ENCODE results near the gene ATP6V0B.
A peak's percentile ranks its signal among the peaks of the same experiment; 100 is the strongest.

ATP6V0B gene

DNA sequence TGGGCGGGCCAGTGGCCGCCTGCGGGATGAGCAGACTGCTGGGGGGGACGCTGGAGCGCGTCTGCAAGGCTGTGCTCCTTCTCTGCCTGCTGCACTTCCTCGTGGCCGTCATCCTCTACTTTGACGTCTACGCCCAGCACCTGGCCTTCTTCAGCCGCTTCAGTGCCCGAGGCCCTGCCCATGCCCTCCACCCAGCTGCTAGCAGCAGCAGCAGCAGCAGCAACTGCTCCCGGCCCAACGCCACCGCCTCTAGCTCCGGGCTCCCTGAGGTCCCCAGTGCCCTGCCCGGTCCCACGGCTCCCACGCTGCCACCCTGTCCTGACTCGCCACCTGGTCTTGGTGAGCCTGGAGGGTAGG lies 6.4 kb downstream of the ATP6V0B start:
- Mint-ChIP-seq H3K9me3 (no peaks in the 10 kb centered on the region), H3K4me3 (no peak overlapping the region), H3K27ac (no peak overlapping the region), H3K27me3 (no peaks in the 10 kb centered on the region), H3K36me3 (ENCODE audit: low read depth) (peaks cover 85% of the 10 kb centered on the region), H3K4me1 (ENCODE audit: low read depth) (peaks cover 42% of the 10 kb centered on the region)
- DNase-seq = no peak

DNA sequence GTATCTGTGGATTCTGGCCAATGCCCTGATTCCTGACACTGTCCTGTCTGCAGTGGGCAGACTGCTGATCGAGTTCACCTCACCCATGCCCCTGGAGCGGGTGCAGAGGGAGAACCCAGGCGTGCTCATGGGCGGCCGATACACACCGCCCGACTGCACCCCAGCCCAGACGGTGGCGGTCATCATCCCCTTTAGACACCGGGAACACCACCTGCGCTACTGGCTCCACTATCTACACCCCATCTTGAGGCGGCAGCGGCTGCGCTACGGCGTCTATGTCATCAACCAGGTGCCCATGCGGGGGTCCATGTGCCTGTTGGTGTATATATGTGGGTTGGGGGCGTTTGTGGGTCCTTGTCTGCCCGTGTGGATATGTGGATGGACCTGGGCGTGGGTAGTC lies 6.9 kb downstream of the ATP6V0B start:
- Mint-ChIP-seq H3K27ac (no peak overlapping the region), H3K4me1 (ENCODE audit: low read depth) (peaks cover 37% of the 10 kb centered on the region), H3K9me3 (no peaks in the 10 kb centered on the region), H3K27me3 (no peaks in the 10 kb centered on the region), H3K36me3 (ENCODE audit: low read depth) (peaks cover 85% of the 10 kb centered on the region), H3K4me3 (no peak overlapping the region)
- DNase-seq = peak; percentile 28

DNA sequence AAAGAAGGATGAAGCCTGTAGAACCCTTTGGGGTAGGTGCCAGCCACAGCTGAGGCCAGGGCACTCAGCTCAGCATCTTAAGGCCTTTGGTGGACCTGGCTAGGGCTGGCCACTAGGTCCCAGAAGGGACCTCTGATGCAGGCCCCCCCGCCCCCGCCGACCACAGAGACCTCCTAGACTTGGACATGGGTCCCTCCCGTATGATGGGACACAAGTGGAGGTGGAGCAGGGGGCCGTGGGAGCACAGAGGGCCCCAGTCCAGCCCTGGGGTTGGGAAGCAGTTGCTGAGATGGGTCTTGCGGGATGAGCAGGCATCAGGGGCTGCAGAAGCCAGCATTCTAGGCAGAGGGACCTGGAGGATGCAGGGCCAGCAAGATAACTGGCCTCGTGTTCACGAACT lies 7.5 kb downstream of the ATP6V0B start:
- no peaks in the 10 kb centered on the region for H3K9me3 Mint-ChIP-seq
- peaks cover 31% of the 10 kb centered on the region for H3K4me1 Mint-ChIP-seq (ENCODE audit: low read depth)
- H3K27me3 Mint-ChIP-seq = no peaks in the 10 kb centered on the region
- H3K27ac Mint-ChIP-seq = no peak overlapping the region
- H3K36me3 Mint-ChIP-seq (ENCODE audit: low read depth) = peaks cover 85% of the 10 kb centered on the region
- no peak overlapping the region for H3K4me3 Mint-ChIP-seq
- peak; percentile 25 for DNase-seq

DNA sequence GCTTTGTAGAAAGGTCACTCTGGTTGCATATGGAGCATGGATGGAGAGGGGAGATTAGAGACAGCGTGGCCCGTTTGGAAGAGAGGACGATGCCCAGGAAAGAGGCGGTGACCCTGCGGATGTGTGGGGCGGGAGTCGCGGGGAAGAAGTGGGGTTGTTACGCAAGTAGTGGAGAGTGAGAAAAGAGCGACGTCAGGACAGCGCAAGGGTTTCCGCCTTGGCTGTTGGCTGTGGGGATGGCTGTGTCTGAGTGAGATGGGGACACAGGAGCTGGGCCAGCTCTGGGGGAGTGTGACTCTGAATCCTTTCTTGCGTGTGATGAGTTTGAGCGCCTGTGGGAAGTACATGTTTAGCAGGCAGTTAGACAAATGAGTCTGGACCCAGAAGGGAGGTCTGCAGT lies 8.0 kb downstream of the ATP6V0B start:
- Mint-ChIP-seq H3K27ac (no peak overlapping the region), H3K27me3 (no peaks in the 10 kb centered on the region), H3K9me3 (no peaks in the 10 kb centered on the region), H3K4me1 (ENCODE audit: low read depth) (peaks cover 25% of the 10 kb centered on the region), H3K36me3 (ENCODE audit: low read depth) (peaks cover 84% of the 10 kb centered on the region), H3K4me3 (no peak overlapping the region)
- DNase-seq = no peak

DNA sequence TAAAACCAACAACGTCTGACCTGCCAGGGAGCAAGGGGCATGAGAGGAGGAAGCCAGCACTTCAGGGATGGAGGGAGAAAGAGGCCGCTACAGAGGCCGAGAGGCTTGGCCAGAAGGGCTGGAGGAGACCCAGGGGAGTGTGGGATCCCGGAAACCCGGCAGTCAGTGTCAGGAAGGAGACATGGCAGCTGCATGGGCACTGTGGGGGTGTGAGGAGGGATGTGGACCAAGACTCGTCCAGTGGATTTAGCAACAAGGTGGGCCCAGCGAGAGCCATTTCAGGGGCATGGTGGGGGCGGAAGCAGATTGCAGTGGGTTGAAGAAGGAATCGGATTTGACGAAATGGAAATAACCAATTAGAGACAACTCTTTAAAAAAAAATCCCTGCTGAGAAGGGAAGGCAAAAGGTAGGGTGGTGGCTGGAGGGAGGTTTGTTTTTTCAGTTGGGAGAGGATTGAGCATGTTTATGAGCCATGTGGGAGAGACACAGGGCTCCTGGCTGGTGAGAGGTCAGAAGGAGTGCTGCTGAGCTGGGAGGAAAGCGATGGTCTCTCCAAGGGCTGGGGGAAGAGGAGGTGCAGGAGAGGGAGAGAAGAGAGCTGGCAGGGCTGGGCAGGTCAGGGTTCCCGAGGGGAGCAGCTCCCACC lies 8.6 kb downstream of the ATP6V0B start:
- no peak overlapping the region for H3K4me3 Mint-ChIP-seq
- no peak overlapping the region for H3K27ac Mint-ChIP-seq
- no peaks in the 10 kb centered on the region for H3K9me3 Mint-ChIP-seq
- peaks cover 79% of the 10 kb centered on the region for H3K36me3 Mint-ChIP-seq (ENCODE audit: low read depth)
- no peak for DNase-seq
- H3K4me1 Mint-ChIP-seq (ENCODE audit: low read depth) = peaks cover 19% of the 10 kb centered on the region
- no peaks in the 10 kb centered on the region for H3K27me3 Mint-ChIP-seq

DNA sequence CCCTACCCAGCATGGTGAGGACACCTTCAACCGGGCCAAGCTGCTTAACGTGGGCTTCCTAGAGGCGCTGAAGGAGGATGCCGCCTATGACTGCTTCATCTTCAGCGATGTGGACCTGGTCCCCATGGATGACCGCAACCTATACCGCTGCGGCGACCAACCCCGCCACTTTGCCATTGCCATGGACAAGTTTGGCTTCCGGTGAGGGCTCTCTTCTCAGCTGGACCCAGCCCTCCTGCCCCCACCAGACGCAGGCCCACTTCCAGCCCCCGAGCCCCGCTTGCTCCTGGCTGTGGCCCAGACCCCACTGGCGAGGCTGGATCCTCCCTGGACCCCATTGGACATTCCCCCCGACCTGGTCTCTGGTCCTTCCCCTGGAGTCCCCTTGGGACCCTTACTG lies 10.1 kb downstream of the ATP6V0B start:
- Mint-ChIP-seq H3K36me3 (ENCODE audit: low read depth) (peaks cover 71% of the 10 kb centered on the region), H3K9me3 (no peaks in the 10 kb centered on the region), H3K4me1 (ENCODE audit: low read depth) (peaks cover 14% of the 10 kb centered on the region), H3K4me3 (no peak overlapping the region), H3K27ac (no peak overlapping the region), H3K27me3 (no peaks in the 10 kb centered on the region)
- DNase-seq = no peak

DNA sequence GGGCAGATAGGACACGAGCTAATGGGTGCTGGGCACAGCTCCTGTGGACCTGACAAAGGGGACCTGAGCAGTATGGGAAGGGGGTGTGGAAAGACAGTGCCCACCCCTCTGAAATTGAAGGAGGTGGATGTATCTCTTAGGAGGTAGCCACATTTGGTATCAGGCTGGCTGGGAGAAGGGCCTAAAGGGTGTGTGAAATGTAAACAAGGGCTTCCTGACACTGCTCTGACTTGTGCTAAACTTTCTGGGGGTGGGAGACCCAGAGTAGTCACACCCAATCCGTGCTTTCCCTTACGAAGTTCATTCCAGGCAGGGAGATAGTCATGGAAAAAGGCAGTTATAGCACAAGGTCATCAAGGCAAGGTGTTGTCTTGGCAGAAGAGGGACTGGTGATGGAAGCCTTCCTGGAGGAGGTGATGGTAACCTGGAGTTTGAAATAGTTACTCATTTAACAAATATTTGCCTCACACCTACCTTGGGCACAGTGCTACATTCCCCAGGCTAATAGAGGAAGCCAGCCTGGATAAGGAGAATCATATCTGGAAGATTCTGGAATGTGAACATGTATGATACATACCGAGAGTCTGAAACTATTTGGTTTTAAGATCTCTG lies 11.3 kb downstream of the ATP6V0B start:
- Mint-ChIP-seq H3K4me3 (no peak overlapping the region), H3K27me3 (no peaks in the 10 kb centered on the region), H3K4me1 (ENCODE audit: low read depth) (peaks cover 8% of the 10 kb centered on the region), H3K36me3 (ENCODE audit: low read depth) (peaks cover 61% of the 10 kb centered on the region), H3K9me3 (no peaks in the 10 kb centered on the region), H3K27ac (peak overlapping the region; percentile 35)
- DNase-seq = no peak

DNA sequence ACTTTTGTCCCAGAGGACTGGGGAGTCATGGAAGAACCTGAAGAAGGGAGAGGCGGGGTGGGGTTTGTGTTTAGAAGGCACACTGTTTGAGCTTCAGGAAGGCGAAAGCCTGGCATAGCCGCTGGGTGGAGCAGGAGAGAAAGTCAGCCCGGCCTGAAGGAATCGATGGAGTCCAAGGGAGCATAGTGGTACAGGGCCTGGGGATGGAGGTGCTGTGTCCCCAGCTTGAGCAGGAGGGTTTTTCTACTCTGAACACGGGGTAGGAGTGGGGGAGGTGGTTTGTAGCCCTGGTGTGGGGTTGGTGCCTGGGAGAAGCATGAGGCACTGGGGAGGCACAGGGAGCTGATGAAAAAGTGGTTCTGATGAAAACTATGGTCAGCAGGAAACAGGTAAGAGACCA lies 12.0 kb downstream of the ATP6V0B start:
- Mint-ChIP-seq H3K4me3 (no peak overlapping the region), H3K27me3 (no peaks in the 10 kb centered on the region), H3K9me3 (no peaks in the 10 kb centered on the region), H3K4me1 (ENCODE audit: low read depth) (peaks cover 13% of the 10 kb centered on the region), H3K36me3 (ENCODE audit: low read depth) (peaks cover 55% of the 10 kb centered on the region), H3K27ac (peak overlapping the region; percentile 35)
- DNase-seq = no peak

DNA sequence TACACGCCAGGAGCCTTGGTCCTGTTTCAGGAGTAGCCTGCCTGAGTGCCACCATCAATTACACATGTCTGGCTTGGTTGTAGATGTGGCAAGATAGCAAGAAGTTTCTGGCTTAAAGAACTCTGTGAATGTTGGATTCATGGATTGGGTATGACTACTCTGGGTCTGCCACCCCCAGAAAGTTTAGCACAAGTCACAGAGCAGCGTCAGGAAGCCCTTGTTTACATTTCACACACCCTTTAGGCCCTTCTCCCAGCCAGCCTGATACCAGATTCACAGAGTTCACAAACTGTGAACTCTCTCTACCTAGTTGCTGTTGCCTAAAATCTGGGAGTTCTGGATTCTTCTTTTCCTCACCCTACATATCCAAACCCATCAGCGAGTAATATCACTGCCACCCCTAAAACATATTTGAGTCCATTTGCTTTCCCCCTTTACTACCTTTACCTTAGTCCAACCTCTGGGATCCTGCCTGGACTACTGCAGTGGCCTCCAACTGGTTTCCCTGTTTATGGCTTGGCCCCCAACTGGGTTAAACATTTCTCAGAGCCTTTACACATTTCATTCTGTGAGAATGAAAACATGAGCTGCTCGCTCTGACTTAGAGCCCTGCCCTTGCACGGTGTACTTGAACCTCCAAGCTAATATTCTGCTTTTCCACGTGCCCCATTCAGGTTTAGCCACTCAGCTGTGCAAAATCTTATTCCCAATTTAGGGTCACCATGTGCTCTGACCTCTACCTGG lies 12.6 kb downstream of the ATP6V0B start:
- H3K4me1 Mint-ChIP-seq (ENCODE audit: low read depth) = peaks cover 17% of the 10 kb centered on the region
- no peak overlapping the region for H3K27ac Mint-ChIP-seq
- H3K4me3 Mint-ChIP-seq = no peak overlapping the region
- H3K27me3 Mint-ChIP-seq = no peaks in the 10 kb centered on the region
- no peak for DNase-seq
- H3K36me3 Mint-ChIP-seq (ENCODE audit: low read depth) = peaks cover 51% of the 10 kb centered on the region
- no peaks in the 10 kb centered on the region for H3K9me3 Mint-ChIP-seq

DNA sequence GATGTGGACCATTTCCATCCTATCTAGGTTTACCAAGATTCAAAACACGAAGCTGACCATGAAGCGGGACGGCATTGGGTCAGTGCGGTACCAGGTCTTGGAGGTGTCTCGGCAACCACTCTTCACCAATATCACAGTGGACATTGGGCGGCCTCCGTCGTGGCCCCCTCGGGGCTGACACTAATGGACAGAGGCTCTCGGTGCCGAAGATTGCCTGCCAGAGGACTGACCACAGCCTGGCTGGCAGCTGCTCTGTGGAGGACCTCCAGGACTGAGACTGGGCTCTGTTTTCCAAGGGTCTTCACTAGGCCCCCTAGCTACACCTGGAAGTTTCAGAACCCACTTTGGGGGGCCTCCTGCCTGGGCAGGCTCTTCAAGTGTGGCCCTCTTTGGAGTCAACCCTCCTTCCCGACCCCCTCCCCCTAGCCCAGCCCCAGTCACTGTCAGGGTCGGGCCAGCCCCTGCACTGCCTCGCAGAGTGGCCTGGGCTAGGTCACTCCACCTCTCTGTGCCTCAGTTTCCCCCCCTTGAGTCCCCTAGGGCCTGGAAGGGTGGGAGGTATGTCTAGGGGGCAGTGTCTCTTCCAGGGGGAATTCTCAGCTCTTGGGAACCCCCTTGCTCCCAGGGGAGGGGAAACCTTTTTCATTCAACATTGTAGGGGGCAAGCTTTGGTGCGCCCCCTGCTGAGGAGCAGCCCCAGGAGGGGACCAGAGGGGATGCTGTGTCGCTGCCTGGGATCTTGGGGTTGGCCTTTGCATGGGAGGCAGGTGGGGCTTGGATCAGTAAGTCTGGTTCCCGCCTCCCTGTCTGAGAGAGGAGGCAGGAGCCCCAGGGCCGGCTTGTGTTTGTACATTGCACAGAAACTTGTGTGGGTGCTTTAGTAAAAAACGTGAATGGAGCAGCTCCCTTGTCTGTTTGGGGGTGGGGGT lies 15.8 kb downstream of the ATP6V0B start:
- Mint-ChIP-seq H3K4me1 (ENCODE audit: low read depth) (peaks cover 20% of the 10 kb centered on the region), H3K4me3 (peak overlapping the region; percentile 84), H3K9me3 (no peaks in the 10 kb centered on the region), H3K27me3 (no peaks in the 10 kb centered on the region), H3K36me3 (ENCODE audit: low read depth) (peaks cover 22% of the 10 kb centered on the region), H3K27ac (peak overlapping the region; percentile 90)
- no peak for DNase-seq

DNA sequence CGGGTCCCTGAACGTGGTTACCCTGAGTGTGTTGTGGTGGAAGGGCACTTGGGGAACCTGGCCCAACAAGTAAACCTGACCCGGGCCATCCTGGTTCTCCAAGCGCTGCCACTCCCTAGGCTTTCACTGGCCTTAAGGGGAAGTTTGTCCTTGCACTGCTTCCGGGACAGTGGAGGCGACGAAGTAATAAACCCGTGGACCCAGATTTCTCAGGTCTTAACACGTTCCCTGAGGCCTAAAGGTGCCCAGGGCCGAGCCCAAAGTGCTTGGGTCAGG lies 16.4 kb downstream of the ATP6V0B start:
- Mint-ChIP-seq H3K27ac (peak overlapping the region; percentile 90), H3K4me1 (ENCODE audit: low read depth) (peaks cover 20% of the 10 kb centered on the region), H3K4me3 (peak overlapping the region; percentile 84), H3K9me3 (no peaks in the 10 kb centered on the region), H3K27me3 (no peaks in the 10 kb centered on the region), H3K36me3 (ENCODE audit: low read depth) (peaks cover 16% of the 10 kb centered on the region)
- DNase-seq = no peak

DNA sequence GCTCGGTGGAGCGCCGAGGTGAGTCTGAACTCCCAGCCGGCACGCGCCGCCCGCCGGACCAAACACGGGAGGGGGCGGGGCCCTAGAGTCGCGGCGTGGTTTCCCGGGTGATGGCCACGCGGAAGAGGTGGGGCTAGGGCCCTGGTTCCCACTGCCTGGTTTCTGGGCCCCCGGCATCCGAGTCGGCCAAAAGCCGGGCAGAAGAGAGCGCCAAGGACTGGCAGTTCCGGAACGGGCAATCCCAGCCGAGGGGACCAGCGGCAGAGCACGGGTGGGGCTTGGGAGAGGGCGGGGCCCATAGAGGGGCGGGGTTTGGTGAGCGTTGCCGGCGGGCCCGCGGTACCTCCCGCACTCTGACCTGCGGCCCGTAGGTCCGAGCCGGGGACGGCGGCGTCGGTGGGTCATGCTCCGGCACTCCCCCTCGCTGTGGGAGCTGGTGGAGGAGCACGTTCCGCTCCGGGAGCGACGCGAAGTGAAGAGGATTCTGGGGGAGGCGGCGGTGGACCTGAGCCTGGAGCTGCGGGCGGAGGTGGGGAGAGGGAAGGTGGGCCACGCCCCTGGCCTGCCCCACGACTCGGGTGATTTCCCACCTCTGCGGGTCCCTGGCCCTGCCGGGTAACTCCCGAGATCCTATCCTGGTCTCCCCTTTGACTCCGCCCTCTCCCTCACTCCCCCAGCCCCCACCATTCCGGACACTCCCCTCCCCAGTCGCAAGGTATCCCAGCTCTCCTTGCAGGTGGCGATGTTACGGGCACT lies 16.9 kb downstream of the ATP6V0B start, which contains the start of gene CCDC24:
CCDC24 (plus strand) TSS at position 124 of the 756 bp plus-strand sequence; CDS start at position 404, 280 bp downstream.
- no peaks in the 10 kb centered on the region for H3K27me3 Mint-ChIP-seq
- peak; percentile 88 for DNase-seq
- H3K4me3 Mint-ChIP-seq = peak within 1 kb of the TSS; percentile 84
- H3K27ac Mint-ChIP-seq = peak within 1 kb of the TSS; percentile 90
- H3K36me3 Mint-ChIP-seq (ENCODE audit: low read depth) = peaks cover 10% of the 10 kb centered on the region
- peaks cover 20% of the 10 kb centered on the region for H3K4me1 Mint-ChIP-seq (ENCODE audit: low read depth)
- H3K9me3 Mint-ChIP-seq = no peaks in the 10 kb centered on the region

DNA sequence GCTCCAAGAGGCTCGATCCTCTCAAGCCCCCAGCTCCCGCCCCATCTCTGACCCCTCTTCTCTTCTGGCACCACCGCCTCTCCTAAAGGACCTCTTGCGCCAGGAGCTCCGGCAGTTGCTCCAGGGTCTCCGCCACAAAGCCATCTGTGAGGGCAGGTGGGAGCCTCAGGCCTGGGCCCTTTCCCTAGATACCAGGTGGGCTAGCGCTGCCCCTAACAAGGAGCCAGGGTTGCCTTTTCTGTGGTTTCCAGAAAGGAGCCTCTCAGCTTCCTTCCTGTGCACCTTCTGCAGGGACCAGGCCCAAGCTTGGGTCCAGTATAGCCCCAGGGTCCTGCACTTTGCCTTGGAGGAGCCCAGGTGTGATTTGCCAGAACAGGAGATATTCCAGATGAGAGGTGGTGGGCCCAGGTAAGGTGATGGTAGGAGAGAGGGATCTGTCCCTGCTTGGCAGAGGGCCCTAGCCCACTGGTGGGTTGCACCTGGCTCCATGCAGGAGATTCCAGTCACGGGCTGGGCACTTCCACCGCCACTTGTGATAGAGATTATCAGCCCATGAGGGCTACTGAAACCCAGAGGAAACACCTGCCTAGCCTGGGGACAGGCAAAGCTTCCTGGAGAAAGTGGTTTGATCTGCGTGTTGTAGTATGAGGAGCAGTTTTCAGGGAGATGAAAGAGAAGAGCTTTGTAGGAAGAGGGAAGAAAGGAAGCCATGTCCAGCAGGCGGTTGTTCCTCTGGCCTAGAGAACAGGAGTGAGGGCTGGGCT lies 17.7 kb downstream of the ATP6V0B start:
- H3K27ac Mint-ChIP-seq = peak overlapping the region; percentile 90

More for the DNA sequence above, 17.7 kb downstream of the ATP6V0B start:
- Mint-ChIP-seq H3K9me3 (no peaks in the 10 kb centered on the region), H3K4me3 (peak overlapping the region; percentile 84), H3K27me3 (no peaks in the 10 kb centered on the region), H3K4me1 (ENCODE audit: low read depth) (peaks cover 20% of the 10 kb centered on the region), H3K36me3 (ENCODE audit: low read depth) (peaks cover 3% of the 10 kb centered on the region)
- DNase-seq = no peak

Data from activated T-cell treated with anti-CD3 and anti-CD28 coated beads, Interleukin-2, amount 50 U/mL, for 24 hours (primary cell).